Pancreas (tissue), 10 donors: Measurements from ENCODE around the gene C3orf85. TPM values are rescaled to one million over a fixed set of nuclear protein-coding genes. Genes with fewer than 3 reads are reported as not detected.

Source experiments
- ATAC-seq, 4 donors: fragments of 200-7000 bp; cut with Tn5 transposase; one replicate each; pipeline versions ENCODE4 v1.8.0 to v1.9.1; 2020; ENCODE audit warnings: mild to moderate bottlenecking in 4 of 4, moderate library complexity in 4 of 4
- DNase-seq, 6 donors: peaks; one replicate each; pipeline ENCODE4 v3.0.0-alpha.2; 2020
- FAIRE-seq: peaks from 2 replicates; lab custom pipeline; 2012; peaks lifted over from hg19 to GRCh38; lab: Jason Lieb, UNC
- H3K27ac ChIP-seq, 4 donors: fragments of 200-600 bp; sonication (generic); 1 replicate in 3 of 4; 2 replicates in 1 of 4; pipeline versions ENCODE4 v1.5.0 to v1.8.0; 2020
- H3K27me3 ChIP-seq, 4 donors: fragments of 200-600 bp; one replicate each; pipeline ENCODE4 v1.8.0; 2021
- H3K36me3 ChIP-seq, 3 donors: fragments of 200-600 bp; sonication (generic) in 1 of 3; one replicate each; pipeline versions ENCODE4 v1.5.0 to v1.8.0; 2020 to 2021
- H3K4me1 ChIP-seq, 3 donors: fragments of 200-600 bp; one replicate each; pipeline ENCODE4 v1.8.0; 2021
- H3K4me3 ChIP-seq, 4 donors: fragments of 200-600 bp; sonication (generic) in 2 of 4; one replicate each; pipeline versions ENCODE4 v1.5.0 to v1.8.0; 2020 to 2021
- H3K9me3 ChIP-seq, 4 donors: fragments of 200-600 bp; one replicate each; pipeline ENCODE4 v1.8.0; 2021
- WGBS, 2 donors: extraction: QIAGEN DNeasy Blood & Tissue Kit; methylation state at CpG; one replicate each; pipeline ENCODE4 v1.1.7; 2013; 5-methylcytosine and 5-hydroxymethylcytosine counted together
- intact Hi-C, 3 donors: fragments of 100-400 bp; cut with DNase I; formaldehyde crosslinking; loops; one replicate each; pipeline versions ENCODE4 v1.11.1 to v1.14.2; 2022
- polyA plus RNA-seq, 2 donors: library from polyadenylated mRNA; stranded (reverse); fragments of 200-250 nt; gene quantifications; one replicate each; pipeline ENCODE4 v1.2.3, GENCODE V29; 2013
- total RNA-seq, 6 donors: library from RNA; stranded (reverse); fragmentation: NEBNext Ultra II Directional in 4 of 6; extraction: Animal tissue kit (Norgen Biotek cat#: 25700) in 4 of 6; gene quantifications; one replicate each; pipeline versions ENCODE4 v1.2.1 to v1.2.4, GENCODE V29; 2021 to 2023
- TF ChIP-seq, protein P1 (sequence below), 4 donors: fragments of 200-600 bp; sonication (generic) in 3 of 4; IDR thresholded peaks; one replicate each; pipeline versions ENCODE4 v1.5.0 to v1.8.0; 2021; ENCODE audit warnings: antibody characterized with exemption in 4 of 4
- donor health status: healthy with polysubstance abuse.
- donor health status: DM: no; HTN: no; CAD: no; lungs with moderate emphysema.
- donor health status: DM: no; HTN: no; CAD: no.
- donor health status: control.
- donor health status: control.
- donor health status: Bipolar disorder and iron deficiency.
- donor health status: DM: yes; HTN: yes; CAD: no.
- donor health status: DM: no; HTN: no; CAD: no.
- donor health status: DM: no; HTN: no; CAD: no.
- donor health status: DM: yes; HTN: yes; CAD: no.

The C3orf85 gene
- total and polyA plus RNA-seq, 8 donors = not detected

- no peak for FAIRE-seq
Observed at GRCh38 chr3:109140318-109140717, 3.8 kb downstream of the C3orf85 start.

GRCh38 chr3:109143646-109144045, 7.1 kb downstream of the C3orf85 start:
- intact Hi-C loops = no loop called here
- FAIRE-seq (no peak), DNase-seq (no peak), ATAC-seq (no peak)
- H3K27me3 ChIP-seq = no peaks in the 10 kb centered on the region
- TF ChIP-seq, protein P1, sequence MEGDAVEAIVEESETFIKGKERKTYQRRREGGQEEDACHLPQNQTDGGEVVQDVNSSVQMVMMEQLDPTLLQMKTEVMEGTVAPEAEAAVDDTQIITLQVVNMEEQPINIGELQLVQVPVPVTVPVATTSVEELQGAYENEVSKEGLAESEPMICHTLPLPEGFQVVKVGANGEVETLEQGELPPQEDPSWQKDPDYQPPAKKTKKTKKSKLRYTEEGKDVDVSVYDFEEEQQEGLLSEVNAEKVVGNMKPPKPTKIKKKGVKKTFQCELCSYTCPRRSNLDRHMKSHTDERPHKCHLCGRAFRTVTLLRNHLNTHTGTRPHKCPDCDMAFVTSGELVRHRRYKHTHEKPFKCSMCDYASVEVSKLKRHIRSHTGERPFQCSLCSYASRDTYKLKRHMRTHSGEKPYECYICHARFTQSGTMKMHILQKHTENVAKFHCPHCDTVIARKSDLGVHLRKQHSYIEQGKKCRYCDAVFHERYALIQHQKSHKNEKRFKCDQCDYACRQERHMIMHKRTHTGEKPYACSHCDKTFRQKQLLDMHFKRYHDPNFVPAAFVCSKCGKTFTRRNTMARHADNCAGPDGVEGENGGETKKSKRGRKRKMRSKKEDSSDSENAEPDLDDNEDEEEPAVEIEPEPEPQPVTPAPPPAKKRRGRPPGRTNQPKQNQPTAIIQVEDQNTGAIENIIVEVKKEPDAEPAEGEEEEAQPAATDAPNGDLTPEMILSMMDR (IDR thresholded peaks at IDR 0.05) = no peak
- WGBS, 2 donors = 76 to 77% methylated on average over 1 of the region's 1 CpG
- H3K36me3 ChIP-seq = no peaks in the 10 kb centered on the region
- no peak overlapping the region for H3K4me3 ChIP-seq
- no peaks in the 10 kb centered on the region for H3K4me1 ChIP-seq
- no peaks in the 10 kb centered on the region for H3K9me3 ChIP-seq
- no peak overlapping the region for H3K27ac ChIP-seq

More at GRCh38 chr3:109140318-109140717, 3.8 kb downstream of the C3orf85 start:
- intact Hi-C loops = no loop called here
- no peak for ATAC-seq
- Histone ChIP-seq H3K27me3 (no peaks in the 10 kb centered on the region), H3K27ac (no peak overlapping the region), H3K36me3 (no peaks in the 10 kb centered on the region), H3K9me3 (no peaks in the 10 kb centered on the region), H3K4me3 (no peak overlapping the region), H3K4me1 (no peaks in the 10 kb centered on the region)
- WGBS, 2 donors = 71 to 80% methylated on average over 4 of the region's 4 CpGs
- no peak for DNase-seq
- TF ChIP-seq, protein P1 (IDR thresholded peaks at IDR 0.05) = no peak

DNA sequence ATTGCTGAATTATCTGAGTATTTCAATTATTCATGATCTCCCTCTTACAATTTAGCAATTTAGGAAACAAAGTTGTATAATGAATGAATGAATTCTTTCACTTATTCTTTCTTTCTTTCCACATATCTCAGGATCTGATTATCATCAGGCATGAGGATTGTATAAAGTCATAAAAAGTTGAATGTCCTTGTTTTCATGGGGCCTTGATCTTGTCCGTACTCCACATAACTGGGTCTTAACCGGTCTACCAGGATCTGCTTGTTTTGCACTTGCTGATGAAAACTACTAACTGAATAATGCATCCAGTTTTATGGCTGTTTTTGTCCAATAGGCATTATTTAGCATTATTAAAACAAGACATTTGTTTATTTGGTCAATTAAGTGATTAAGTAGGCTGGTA, 12.6 kb downstream of the C3orf85 start:
- no peak for ATAC-seq
- DNase-seq = no peak
- WGBS, 2 donors = 88 to 90% methylated on average over 2 of the region's 2 CpGs
- H3K4me3 ChIP-seq = no peak overlapping the region
- H3K4me1 ChIP-seq = no peaks in the 10 kb centered on the region
- intact Hi-C loops = no loop called here
- no peaks in the 10 kb centered on the region for H3K9me3 ChIP-seq
- H3K36me3 ChIP-seq = no peaks in the 10 kb centered on the region
- no peak for FAIRE-seq
- TF ChIP-seq, protein P1 (IDR thresholded peaks at IDR 0.05) = no peak
- no peak overlapping the region for H3K27ac ChIP-seq
- H3K27me3 ChIP-seq = no peaks in the 10 kb centered on the region

DNA sequence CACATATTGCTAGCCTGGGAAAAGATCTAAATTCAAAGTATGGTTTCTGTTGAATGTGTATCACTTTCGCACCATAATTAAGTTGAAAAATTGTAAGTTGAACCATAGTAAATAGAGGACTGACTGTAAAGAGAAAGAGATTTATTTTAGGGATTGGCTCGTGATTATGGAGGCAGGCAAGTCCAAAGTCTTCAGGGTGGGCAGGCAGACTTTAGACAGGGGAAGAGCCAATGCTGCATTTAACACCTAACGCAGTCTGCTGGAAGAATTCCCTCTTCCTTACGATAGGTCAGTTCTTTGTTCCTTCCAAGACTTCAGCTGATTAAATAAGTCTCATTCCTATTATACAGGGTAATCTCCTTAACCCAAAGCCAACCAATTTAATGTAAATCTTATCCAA, 15.8 kb downstream of the C3orf85 start:
- ATAC-seq (no peak), FAIRE-seq (no peak), DNase-seq (no peak)
- TF ChIP-seq, protein P1 (IDR thresholded peaks at IDR 0.05) = no peak
- WGBS, 2 donors = 55 to 83% methylated on average over 4 of the region's 4 CpGs
- H3K9me3 ChIP-seq = no peaks in the 10 kb centered on the region
- H3K36me3 ChIP-seq = no peaks in the 10 kb centered on the region
- intact Hi-C loops = no loop called here
- H3K4me1 ChIP-seq = no peaks in the 10 kb centered on the region
- H3K27ac ChIP-seq = no peak overlapping the region
- no peak overlapping the region for H3K4me3 ChIP-seq
- no peaks in the 10 kb centered on the region for H3K27me3 ChIP-seq

GRCh38 chr3:109154979-109155378, 18.5 kb downstream of the C3orf85 start:
- Histone ChIP-seq H3K9me3 (no peaks in the 10 kb centered on the region), H3K4me1 (no peaks in the 10 kb centered on the region), H3K4me3 (no peak overlapping the region), H3K27ac (no peak overlapping the region), H3K27me3 (no peaks in the 10 kb centered on the region), H3K36me3 (no peaks in the 10 kb centered on the region)
- no peak for DNase-seq
- TF ChIP-seq, protein P1 (IDR thresholded peaks at IDR 0.05) = no peak
- WGBS, 2 donors = 53 to 62% methylated on average over 2 of the region's 2 CpGs
- no peak for ATAC-seq
- intact Hi-C loops = no loop called here
- no peak for FAIRE-seq
